Aorta (tissue), 5 donors: Measurements from ENCODE around the gene ITSN2. TPM values are rescaled to one million over a fixed set of nuclear protein-coding genes. Genes with fewer than 3 reads are reported as not detected.

Experiments
- ATAC-seq: fragments of 200-7000 bp; cut with Tn5 transposase; one replicate; pipeline ENCODE4 v1.9.1; 2022; ENCODE audit warnings: moderate library complexity; ENCODE audit not compliant: low FRiP score
- DNase-seq, 2 donors: peaks; one replicate each; pipeline ENCODE4 v3.0.0-alpha.2; 2020
- H3K27ac ChIP-seq, 2 donors: one replicate each; pipeline ENCODE4 v1.5.1; 2013; ENCODE audit warnings: low read length in 2 of 2, mild to moderate bottlenecking in 2 of 2, moderate library complexity in 2 of 2, control low read depth in 1 of 2, inconsistent platforms in 1 of 2, low read depth in 1 of 2
- H3K27me3 ChIP-seq, 2 donors: one replicate each; pipeline ENCODE4 v1.6.1; 2013; ENCODE audit warnings: control low read depth in 1 of 2, low read length in 1 of 2, mild to moderate bottlenecking in 1 of 2, moderate library complexity in 1 of 2; ENCODE audit not compliant: insufficient read depth in 2 of 2, control insufficient read depth in 1 of 2
- H3K36me3 ChIP-seq, 2 donors: one replicate each; pipeline ENCODE4 v1.6.1; 2013; ENCODE audit warnings: control low read depth in 1 of 2, low read length in 1 of 2, mild to moderate bottlenecking in 1 of 2; ENCODE audit not compliant: insufficient read depth in 2 of 2, control insufficient read depth in 1 of 2
- H3K4me1 ChIP-seq, 2 donors: one replicate each; pipeline ENCODE4 v1.6.1; 2013; ENCODE audit warnings: low read length in 2 of 2, control low read depth in 1 of 2, mild to moderate bottlenecking in 1 of 2, moderate library complexity in 1 of 2; ENCODE audit not compliant: insufficient read depth in 2 of 2, control insufficient read depth in 1 of 2
- H3K4me3 ChIP-seq, 2 donors: one replicate each; pipeline ENCODE4 v1.5.1; 2013; ENCODE audit warnings: low read length in 2 of 2, control low read depth in 1 of 2, mild to moderate bottlenecking in 1 of 2
- H3K9me3 ChIP-seq: one replicate; pipeline ENCODE4 v1.6.1; 2013; ENCODE audit warnings: mild to moderate bottlenecking, low read length; ENCODE audit not compliant: control insufficient read depth
- WGBS, 2 donors: extraction: QIAGEN DNeasy Blood & Tissue Kit; methylation state at CpG; one replicate each; pipeline ENCODE4 v1.1.7; 2013; 5-methylcytosine and 5-hydroxymethylcytosine counted together
- intact Hi-C, 2 donors: fragments of 100-400 bp; cut with DNase I; formaldehyde crosslinking; loops; one replicate each; pipeline versions ENCODE4 v1.14.2 to v1.15.0; 2022
- polyA plus RNA-seq, 2 donors: library from polyadenylated mRNA; stranded (reverse); fragments of 200-250 nt; gene quantifications; one replicate each; pipeline ENCODE4 v1.2.3, GENCODE V29; 2013
- total RNA-seq, 2 donors: library from RNA; stranded (reverse); fragmentation: NEBNext Ultra II Directional; extraction: Animal tissue kit (Norgen Biotek cat#: 25700); gene quantifications; one replicate each; pipeline ENCODE4 v1.2.1, GENCODE V29; 2021
- donor health status: healthy with polysubstance abuse.
- donor health status: Bipolar disorder and iron deficiency.
- donor health status: DM: no; HTN: no; CAD: no.
- donor health status: DM: no; HTN: no; CAD: no.
- donor health status: DM: yes; HTN: yes; CAD: no.

Gene ITSN2
- total and polyA plus RNA-seq, 4 donors: 20.5 to 87.0 (median 43.9) TPM

DNA sequence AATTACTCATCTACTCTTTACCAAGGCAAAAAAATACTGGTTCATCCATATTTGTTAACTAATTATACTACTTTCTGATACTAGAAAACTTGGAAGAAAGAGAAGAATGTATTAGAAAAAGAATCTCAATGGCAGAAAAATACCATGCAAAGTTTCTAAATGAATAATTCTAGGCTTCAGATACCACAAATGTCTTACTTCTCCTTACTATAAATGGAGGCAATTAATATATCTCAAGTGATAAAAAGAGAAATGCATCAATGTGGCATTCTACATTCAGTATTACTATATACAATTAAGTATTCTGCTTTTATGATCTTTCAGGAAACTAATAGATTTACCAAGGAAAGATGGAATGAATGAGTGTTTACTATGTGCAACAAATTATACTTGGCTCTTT lies 85.5 kb downstream of the ITSN2 start:
- Histone ChIP-seq H3K36me3 (peaks cover 0 to under 1% of the 10 kb centered on the region in 2 donors), H3K27ac (no peak overlapping the region), H3K9me3 (no peaks in the 10 kb centered on the region), H3K4me3 (no peak overlapping the region), H3K4me1 (peaks cover 0 to 6% of the 10 kb centered on the region in 2 donors), H3K27me3 (no peaks in the 10 kb centered on the region)
- ATAC-seq: no peak
- intact Hi-C loops: no loop called here
- DNase-seq: no peak

DNA sequence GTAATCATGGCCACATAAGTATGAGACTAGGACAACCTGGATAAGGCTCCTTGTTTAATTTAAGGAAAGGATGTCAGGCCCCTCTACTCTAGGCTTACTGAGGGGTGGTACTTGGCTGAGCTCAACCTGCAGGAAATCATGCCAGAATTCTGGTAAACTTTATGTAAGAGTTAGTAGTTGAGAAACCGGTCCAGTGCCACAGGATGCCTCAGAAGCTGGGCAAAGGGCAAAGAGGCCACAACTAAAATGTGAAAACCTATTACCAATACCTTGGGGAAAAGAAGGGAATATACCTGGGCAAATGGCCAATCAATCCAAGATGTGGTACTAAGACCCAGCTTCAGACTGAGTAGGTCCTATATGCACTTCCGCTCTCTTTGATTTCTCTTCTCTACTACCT lies 86.7 kb downstream of the ITSN2 start:
- DNase-seq (no peak), ATAC-seq (no peak)
- Histone ChIP-seq H3K27ac (no peak overlapping the region), H3K4me3 (no peak overlapping the region), H3K4me1 (peaks cover 0 to 6% of the 10 kb centered on the region in 2 donors), H3K9me3 (no peaks in the 10 kb centered on the region), H3K27me3 (no peaks in the 10 kb centered on the region), H3K36me3 (peaks cover 0 to 4% of the 10 kb centered on the region in 2 donors)
- intact Hi-C loops: no loop called here
- 85 to 88% methylated on average over 2 of the region's 2 CpGs for WGBS, 2 donors

DNA sequence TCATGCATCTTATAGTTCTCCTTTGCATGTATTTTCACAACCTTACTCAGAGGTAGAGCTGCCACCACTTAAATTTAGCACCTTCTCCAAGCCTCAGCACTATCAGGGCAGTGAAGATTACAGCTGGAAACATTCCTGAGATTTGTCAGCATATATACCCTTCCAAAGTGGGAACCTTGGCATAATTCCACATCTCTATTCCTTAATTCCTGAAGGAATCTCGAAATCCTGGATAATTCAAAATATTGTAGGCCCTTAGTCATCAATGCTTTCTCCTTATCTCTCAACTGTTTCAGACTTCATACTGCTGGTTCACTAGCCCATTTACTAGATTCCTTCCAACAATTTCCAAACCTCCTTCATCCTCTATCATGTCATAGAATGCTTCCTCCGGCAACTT lies 87.4 kb downstream of the ITSN2 start:
- DNase-seq (no peak), ATAC-seq (no peak)
- Histone ChIP-seq H3K4me1 (peaks cover 0 to 4% of the 10 kb centered on the region in 2 donors), H3K27ac (no peak overlapping the region), H3K9me3 (no peaks in the 10 kb centered on the region), H3K36me3 (peaks cover 0 to 4% of the 10 kb centered on the region in 2 donors), H3K4me3 (no peak overlapping the region), H3K27me3 (no peaks in the 10 kb centered on the region)
- intact Hi-C loops: no loop called here
- 54 to 61% methylated on average over 2 of the region's 2 CpGs for WGBS, 2 donors

DNA sequence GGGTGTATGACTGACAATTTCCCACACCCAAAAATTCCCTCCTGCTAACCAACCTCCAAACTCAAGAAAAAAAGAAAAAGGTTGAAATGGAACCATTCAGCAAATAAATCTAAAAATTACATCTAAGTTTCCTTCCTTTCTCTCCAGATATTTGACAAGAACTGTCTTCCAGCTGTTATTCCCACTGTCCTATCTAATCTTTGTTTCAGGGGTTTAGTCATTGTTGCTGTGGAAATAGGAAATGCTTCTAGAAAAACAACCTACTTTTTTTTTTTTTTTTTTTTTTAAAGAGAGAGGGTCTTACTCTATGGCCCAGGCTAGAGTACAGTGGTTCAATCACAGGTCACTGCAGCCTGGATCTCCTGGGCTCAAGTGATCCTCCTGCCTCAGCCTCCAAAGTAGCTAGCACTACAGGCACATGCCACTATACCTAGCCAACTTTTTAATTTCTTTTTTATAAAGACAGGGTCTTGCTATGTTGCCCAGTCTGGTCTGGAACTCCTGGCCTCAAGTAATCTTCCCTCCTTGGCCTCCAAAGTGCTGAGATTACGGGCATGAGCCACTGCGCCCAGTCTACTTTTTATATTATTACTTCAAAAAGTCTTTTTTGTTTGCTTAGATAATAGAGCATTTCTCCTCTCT lies 88.1 kb downstream of the ITSN2 start:
- Histone ChIP-seq H3K36me3 (peaks cover 0 to 6% of the 10 kb centered on the region in 2 donors), H3K27ac (no peak overlapping the region), H3K4me3 (no peak overlapping the region), H3K9me3 (no peaks in the 10 kb centered on the region), H3K4me1 (peaks cover 0 to 3% of the 10 kb centered on the region in 2 donors), H3K27me3 (no peaks in the 10 kb centered on the region)
- intact Hi-C loops: no loop called here
- DNase-seq: no peak
- 94 to 96% methylated on average over 2 of the region's 2 CpGs for WGBS, 2 donors
- no peak for ATAC-seq

DNA sequence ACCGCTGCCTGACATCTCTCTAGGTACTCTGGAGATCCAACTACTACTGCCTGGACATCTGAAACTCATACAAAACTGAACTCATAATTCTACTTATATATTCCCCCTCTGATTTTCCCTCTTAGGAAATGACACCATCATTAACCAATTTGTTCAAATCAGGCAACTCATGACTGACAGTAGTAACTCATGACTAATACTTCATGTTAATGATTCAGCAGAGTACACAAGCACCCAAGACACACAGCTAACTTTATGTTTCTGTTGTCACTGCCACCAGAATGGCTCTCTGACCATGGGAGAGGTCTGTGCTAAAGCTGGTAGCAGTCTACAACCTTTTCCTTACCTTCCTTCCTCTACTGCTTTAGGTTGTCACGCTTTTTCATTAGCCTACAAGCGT lies 91.1 kb downstream of the ITSN2 start:
- Histone ChIP-seq H3K36me3 (peaks cover 0 to 6% of the 10 kb centered on the region in 2 donors), H3K27ac (no peak overlapping the region)
- no peak for DNase-seq

DNA sequence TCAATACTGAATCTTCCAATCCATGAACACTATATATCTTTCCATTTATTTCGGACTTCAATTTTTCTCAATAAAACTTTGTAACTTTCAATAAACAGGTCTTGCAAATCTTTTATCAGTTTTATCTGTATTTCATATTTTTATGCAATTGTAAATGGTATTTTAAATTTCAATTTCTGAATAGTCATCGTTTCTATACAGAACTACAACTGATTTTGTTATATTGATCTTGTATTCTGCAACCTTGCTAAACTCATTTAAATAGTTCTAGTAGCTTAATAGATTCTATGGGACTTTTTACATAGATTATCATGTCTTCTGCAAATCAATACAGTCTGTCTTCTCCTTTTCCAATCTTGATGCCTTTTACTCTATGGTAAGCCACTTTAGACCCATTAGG lies 95.1 kb downstream of the ITSN2 start:
- H3K27me3 ChIP-seq: no peaks in the 10 kb centered on the region
- WGBS, 2 donors: 93 to 99% methylated on average over 2 of the region's 2 CpGs
- ATAC-seq (no peak), DNase-seq (no peak)
- peaks cover 0 to 6% of the 10 kb centered on the region in 2 donors for H3K36me3 ChIP-seq
- no peaks in the 10 kb centered on the region for H3K9me3 ChIP-seq
- no peak overlapping the region for H3K27ac ChIP-seq
- no peaks in the 10 kb centered on the region for H3K4me1 ChIP-seq
- no peak overlapping the region for H3K4me3 ChIP-seq
- intact Hi-C loops: no loop called here

More for the DNA sequence above, 91.1 kb downstream of the ITSN2 start:
- H3K4me3 ChIP-seq: no peak overlapping the region
- H3K4me1 ChIP-seq: no peaks in the 10 kb centered on the region
- 98% methylated on average over 3 of the region's 3 CpGs for WGBS, 2 donors
- H3K27me3 ChIP-seq: no peaks in the 10 kb centered on the region
- intact Hi-C loops: no loop called here
- ATAC-seq: no peak
- no peaks in the 10 kb centered on the region for H3K9me3 ChIP-seq

DNA sequence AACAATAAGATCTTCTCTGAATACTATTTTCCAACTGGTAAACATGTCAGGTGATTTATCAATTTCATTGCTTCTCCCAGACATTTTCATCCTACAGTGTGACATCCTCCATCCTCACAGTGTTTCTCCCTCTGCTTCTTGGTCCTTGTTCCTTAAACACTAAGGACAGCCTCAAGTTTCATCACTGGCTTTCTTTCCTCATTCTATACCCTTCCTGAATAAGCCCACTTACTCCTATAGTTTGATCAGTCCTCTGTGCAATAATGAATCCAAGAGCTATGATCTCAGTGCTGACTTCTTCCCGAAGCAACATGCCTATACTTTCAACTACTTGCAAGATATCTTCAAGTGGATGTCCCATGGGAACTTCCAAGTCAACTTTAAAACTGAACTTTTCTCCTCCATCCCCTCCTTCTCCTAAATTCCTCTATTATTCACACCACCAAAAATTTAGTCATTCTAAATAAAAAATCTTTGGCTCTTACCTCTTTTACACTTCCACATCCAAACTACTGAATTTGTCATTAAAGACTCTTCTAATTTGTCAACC lies 97.8 kb downstream of the ITSN2 start:
- WGBS, 2 donors: 5 to 9% methylated on average over 1 of the region's 1 CpG
- intact Hi-C loops: no loop called here

DNA sequence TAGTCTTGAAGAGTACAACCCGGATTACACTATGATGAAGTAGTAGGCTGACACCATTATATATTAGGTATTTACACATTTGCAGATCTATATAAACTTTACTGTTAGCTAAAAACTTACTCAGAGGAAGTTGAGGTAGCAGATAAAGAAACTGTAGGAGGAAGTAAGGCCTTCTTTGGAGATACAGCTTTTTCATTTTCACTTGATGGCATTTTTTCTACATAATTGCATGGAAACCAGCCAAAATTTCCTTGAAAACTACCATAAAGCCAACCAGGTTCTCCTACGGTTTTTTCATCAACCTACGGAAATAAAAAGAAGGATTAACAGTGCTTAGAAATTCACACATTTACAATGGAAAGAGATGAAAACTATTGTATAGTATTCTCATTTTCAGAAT lies 98.9 kb downstream of the ITSN2 start:
- no peak for DNase-seq
- Histone ChIP-seq H3K36me3 (no peaks in the 10 kb centered on the region), H3K27me3 (no peaks in the 10 kb centered on the region), H3K4me1 (no peaks in the 10 kb centered on the region), H3K4me3 (no peak overlapping the region), H3K9me3 (no peaks in the 10 kb centered on the region), H3K27ac (no peak overlapping the region)
- 54 to 70% methylated on average over 3 of the region's 3 CpGs for whole genome bisulfite sequencing, 2 donors
- intact Hi-C loops: no loop called here
- no peak for ATAC-seq

More for the DNA sequence above, 97.8 kb downstream of the ITSN2 start:
- DNase-seq: no peak
- Histone ChIP-seq H3K4me3 (no peak overlapping the region), H3K4me1 (no peaks in the 10 kb centered on the region), H3K36me3 (peaks cover 0 to under 1% of the 10 kb centered on the region in 2 donors), H3K9me3 (no peaks in the 10 kb centered on the region), H3K27ac (no peak overlapping the region), H3K27me3 (no peaks in the 10 kb centered on the region)
- ATAC-seq: no peak

DNA sequence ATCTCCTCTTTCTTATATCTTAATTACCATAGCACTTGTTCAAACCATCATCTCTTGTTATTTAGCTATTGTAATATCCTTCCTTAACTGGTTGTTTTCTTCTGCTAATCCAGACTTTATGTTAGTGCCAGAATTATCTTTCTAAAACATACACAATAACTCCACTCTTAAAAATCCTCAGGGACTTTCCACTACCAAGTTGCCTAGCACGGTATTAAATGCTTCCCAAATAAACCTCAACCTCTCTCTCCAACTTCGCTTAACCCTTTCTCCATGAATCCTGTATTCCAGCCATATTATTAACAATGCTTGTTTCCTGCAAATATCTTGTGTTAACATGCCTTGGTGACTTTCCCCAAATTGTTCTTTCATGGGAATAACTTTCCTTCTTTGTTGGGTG lies 101.0 kb downstream of the ITSN2 start:
- no peak for ATAC-seq
- H3K36me3 ChIP-seq: no peaks in the 10 kb centered on the region

More for the DNA sequence above, 101.0 kb downstream of the ITSN2 start:
- no peaks in the 10 kb centered on the region for H3K4me1 ChIP-seq
- no peak for DNase-seq
- no peak overlapping the region for H3K4me3 ChIP-seq
- 11 to 13% methylated on average over 2 of the region's 2 CpGs for WGBS, 2 donors
- no peaks in the 10 kb centered on the region for H3K27me3 ChIP-seq
- no peaks in the 10 kb centered on the region for H3K9me3 ChIP-seq
- intact Hi-C loops: no loop called here
- no peak overlapping the region for H3K27ac ChIP-seq
